ENCODE results near the gene C3orf20.

Gene C3orf20

DNA sequence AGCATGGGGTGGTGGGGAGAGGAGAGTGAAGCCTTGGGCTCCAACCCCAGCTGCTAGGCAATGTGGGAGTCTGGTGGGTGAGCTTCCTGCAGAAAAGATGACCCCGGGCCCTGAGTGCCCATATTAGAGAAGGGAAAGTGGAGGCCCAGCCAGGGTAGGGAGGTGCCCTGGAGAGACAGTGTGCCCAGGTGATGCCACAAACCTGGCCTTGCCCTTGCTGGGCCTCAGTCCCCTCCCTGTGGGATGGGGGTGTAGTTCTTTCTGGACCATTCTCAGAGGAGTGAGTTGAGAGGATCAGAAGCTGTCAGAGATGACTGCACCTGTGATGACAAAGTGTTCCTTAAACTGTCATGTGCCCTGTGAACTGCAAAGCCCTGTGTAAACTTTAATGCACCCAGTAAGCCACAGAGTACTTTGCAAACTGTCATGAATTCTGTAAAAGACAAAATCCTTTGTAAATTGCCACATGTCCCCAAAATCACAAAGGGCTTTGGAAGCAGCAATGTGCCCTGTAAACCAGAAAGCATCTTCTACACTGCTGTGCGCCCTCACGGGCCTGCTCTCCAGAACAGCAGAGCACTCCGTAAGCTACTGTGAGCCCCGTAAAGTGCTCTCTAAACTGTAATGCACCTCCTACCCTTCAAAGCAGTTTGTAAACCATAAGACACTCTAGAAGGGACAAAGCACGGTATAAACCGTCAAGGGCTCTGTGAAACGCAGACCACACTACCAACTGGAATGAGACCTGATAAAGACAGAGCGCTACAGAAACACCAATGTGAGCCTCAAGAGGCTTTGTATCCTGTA is 92.5 kb downstream of the C3orf20 start:
- H3K4me1 Mint-ChIP-seq, result no peaks in the 10 kb centered on the region
- peaks cover 3% of the 10 kb centered on the region for H3K36me3 Mint-ChIP-seq (ENCODE audit: insufficient read depth)
- DNase-seq (ENCODE audit: low spot score in 2 of 2) (peak in 1 of 2 donors; percentile 5), ATAC-seq (replicated peaks; ENCODE audit: extremely low read depth, poor library complexity, severe bottlenecking) (no peak)
- no peak overlapping the region for H3K4me3 Mint-ChIP-seq
- no peaks in the 10 kb centered on the region for H3K9me3 Mint-ChIP-seq
- H3K27ac Mint-ChIP-seq (ENCODE audit: low read depth), result no peak overlapping the region
- H3K27me3 Mint-ChIP-seq, result peaks cover 55% of the 10 kb centered on the region

DNA sequence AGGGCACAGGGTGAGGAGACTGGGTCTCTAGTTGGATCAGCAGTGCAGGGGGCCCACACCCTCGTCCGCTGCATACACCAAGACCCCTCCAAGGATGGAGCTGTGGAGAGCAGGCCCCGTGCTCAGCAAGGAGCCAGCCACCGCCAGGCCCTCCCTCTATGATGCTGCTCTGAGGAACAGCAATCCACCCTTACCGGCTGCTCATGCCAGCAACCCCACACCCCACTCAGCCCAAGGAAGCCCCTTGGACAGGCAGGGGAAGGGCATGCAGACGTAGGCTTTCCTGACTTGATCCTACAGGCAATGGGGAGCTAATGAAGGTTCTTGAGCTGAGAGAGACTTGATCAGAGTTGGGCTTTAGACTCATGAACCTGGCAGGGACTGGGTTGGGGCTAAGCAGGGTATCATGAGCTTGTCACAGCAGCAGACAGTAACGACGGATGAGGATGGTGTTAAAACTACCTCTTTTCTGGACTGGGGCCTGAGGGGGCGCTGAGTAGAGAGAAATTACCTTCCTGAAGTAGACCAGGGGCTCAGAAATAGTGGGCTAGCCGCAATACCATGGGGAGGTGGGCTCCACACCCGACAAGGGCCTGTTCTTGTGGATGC is 93.3 kb downstream of the C3orf20 start:
- Mint-ChIP-seq H3K4me1 (no peaks in the 10 kb centered on the region), H3K4me3 (no peak overlapping the region), H3K27ac (ENCODE audit: low read depth) (no peak overlapping the region), H3K36me3 (ENCODE audit: insufficient read depth) (no peaks in the 10 kb centered on the region), H3K9me3 (no peaks in the 10 kb centered on the region), H3K27me3 (peaks cover 49% of the 10 kb centered on the region)
- ATAC-seq (replicated peaks; ENCODE audit: extremely low read depth, poor library complexity, severe bottlenecking) (no peak), DNase-seq (ENCODE audit: low spot score in 2 of 2) (no peak)

DNA sequence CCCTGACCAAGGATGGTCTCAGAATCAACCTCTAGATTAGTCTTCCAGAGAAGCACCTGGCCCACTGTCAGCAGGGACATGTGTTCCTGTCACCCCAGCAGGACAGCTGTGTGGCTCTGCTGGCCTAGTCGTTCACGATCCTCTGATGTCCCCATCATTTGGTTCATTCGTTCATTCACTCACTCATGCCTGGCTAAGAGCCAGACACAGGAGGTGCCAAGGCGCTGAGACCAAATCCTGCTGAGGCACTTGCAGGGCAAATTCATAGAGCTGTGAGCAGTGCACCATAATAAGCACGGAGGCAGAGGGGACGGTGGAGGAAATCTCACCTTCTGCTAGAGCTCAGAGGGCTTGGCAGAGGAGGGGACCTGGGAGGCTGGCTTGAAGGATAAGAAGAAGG is 93.9 kb downstream of the C3orf20 start:
- Mint-ChIP-seq H3K4me3 (no peak overlapping the region), H3K27ac (ENCODE audit: low read depth) (no peak overlapping the region), H3K27me3 (peaks cover 44% of the 10 kb centered on the region), H3K36me3 (ENCODE audit: insufficient read depth) (no peaks in the 10 kb centered on the region), H3K9me3 (no peaks in the 10 kb centered on the region), H3K4me1 (no peaks in the 10 kb centered on the region)
- DNase-seq (ENCODE audit: low spot score in 2 of 2) (peak in 1 of 2 donors; percentile 11), ATAC-seq (replicated peaks; ENCODE audit: extremely low read depth, poor library complexity, severe bottlenecking) (no peak)

DNA sequence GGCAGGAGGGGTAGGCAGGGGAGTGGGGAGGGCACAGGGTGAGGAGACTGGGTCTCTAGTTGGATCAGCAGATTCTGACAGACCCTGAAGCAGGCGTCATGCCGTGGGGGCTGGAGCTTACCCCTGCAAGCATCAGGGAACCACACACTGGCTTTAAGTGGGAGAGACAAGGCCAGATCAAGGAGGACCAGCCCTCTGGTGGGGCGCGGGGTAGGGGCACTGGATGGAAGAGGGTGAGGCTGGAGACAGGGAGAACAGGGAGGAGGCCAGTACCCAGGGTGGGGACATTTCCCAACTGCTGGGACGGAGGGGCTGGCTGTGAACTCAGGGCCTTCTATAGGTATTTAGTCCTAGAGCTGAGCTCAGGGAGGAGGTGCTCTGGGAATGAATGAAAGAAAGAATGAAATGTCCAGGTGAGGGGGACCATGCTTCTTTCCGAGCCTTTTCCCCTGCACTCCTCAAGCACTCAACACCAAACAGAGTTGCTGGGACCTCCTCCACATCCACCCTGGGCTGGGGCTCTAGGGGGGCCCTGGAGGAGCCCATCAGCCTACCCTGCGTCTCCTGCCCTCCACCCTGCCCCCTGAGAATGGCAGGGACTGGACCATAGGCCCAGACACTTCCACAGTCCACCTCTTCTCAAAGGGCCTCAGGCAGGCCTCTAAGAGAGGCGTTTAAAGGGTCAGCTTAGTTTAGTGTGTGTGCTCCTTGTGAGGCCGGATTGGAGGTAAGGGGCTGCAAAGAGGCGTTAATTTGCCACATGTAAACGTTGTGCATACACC is 94.8 kb downstream of the C3orf20 start:
- no peaks in the 10 kb centered on the region for H3K36me3 Mint-ChIP-seq (ENCODE audit: insufficient read depth)
- no peak for ATAC-seq (replicated peaks; ENCODE audit: extremely low read depth, poor library complexity, severe bottlenecking)
- DNase-seq (ENCODE audit: low spot score in 2 of 2), result peak in 1 of 2 donors; percentile 11
- H3K27me3 Mint-ChIP-seq, result peaks cover 44% of the 10 kb centered on the region
- H3K4me1 Mint-ChIP-seq, result no peaks in the 10 kb centered on the region
- H3K9me3 Mint-ChIP-seq, result no peaks in the 10 kb centered on the region
- H3K27ac Mint-ChIP-seq (ENCODE audit: low read depth), result no peak overlapping the region
- H3K4me3 Mint-ChIP-seq, result no peak overlapping the region

DNA sequence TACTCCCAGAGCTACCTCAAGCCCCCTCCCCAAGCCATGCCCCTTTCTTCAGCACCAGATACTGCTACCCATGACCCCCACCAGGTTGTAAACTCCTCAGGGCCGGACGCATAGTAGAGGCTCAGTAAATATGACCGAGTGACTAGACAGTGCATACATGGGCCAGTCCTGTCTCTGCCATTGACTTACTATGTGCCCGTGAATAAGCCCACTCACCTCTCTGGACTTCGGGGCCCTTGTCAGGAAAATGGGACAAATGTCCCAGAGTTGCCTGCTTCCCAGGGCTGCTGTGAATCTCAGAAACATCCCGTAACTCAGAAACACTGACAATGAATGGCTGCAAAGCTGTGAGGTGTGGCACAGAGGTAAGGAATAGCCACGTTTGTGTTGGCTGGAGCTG is 95.7 kb downstream of the C3orf20 start:
- no peak for ATAC-seq (replicated peaks; ENCODE audit: extremely low read depth, poor library complexity, severe bottlenecking)
- peak in 1 of 2 donors; percentile 6 for DNase-seq (ENCODE audit: low spot score in 2 of 2)
- no peak overlapping the region for H3K4me3 Mint-ChIP-seq
- no peaks in the 10 kb centered on the region for H3K9me3 Mint-ChIP-seq
- H3K36me3 Mint-ChIP-seq (ENCODE audit: insufficient read depth), result no peaks in the 10 kb centered on the region
- no peak overlapping the region for H3K27ac Mint-ChIP-seq (ENCODE audit: low read depth)
- peaks cover 45% of the 10 kb centered on the region for H3K27me3 Mint-ChIP-seq
- no peaks in the 10 kb centered on the region for H3K4me1 Mint-ChIP-seq

DNA sequence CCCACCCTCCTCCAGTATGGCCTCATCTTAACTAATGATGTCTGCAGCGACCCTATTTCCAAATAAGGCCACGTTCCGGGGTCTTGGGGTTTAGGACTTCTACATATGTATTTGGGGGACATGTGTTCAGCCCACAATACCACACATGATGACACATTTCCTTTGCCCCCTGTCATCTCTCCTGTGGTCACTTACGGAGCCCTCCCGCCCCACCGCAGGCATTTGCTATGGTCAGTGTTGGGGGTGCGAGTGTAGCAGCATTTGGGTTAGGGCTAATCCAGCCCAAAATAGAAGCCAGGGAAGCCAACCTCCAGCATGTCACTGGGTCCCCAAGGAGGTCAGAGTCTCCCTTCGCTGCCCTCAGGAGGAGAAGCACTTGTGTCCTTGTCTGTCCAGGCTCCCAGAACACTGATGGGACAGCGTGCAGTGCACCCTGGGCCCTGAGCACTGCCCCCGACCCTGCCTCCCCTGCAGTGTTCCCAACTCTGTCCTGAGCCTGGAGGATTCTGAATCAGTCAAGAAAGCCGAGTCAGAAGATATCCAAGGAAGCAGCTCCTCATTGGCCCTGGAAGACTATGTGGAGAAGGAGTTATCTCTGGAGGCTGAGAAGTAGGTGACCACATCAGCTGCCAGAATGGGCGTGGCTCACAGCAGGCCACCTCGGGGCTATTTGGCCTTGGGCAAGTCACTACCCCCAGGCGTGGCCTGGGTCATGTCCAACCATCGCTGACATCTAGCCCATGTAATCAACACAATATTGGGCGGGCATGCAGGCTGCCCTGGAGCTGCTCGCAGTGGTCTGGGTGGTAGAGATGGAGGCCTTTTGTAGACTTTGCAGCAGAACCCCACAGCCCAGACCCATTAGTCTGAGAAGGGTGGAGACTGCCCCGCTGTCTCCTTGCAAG is 96.9 kb downstream of the C3orf20 start:
- H3K9me3 Mint-ChIP-seq, result no peaks in the 10 kb centered on the region
- H3K27me3 Mint-ChIP-seq, result peaks cover 57% of the 10 kb centered on the region
- DNase-seq (ENCODE audit: low spot score in 2 of 2) (peak in 1 of 2 donors; percentile 3), ATAC-seq (replicated peaks; ENCODE audit: extremely low read depth, poor library complexity, severe bottlenecking) (no peak)
- no peak overlapping the region for H3K27ac Mint-ChIP-seq (ENCODE audit: low read depth)
- H3K36me3 Mint-ChIP-seq (ENCODE audit: insufficient read depth), result no peaks in the 10 kb centered on the region
- no peak overlapping the region for H3K4me3 Mint-ChIP-seq
- H3K4me1 Mint-ChIP-seq, result no peaks in the 10 kb centered on the region

DNA sequence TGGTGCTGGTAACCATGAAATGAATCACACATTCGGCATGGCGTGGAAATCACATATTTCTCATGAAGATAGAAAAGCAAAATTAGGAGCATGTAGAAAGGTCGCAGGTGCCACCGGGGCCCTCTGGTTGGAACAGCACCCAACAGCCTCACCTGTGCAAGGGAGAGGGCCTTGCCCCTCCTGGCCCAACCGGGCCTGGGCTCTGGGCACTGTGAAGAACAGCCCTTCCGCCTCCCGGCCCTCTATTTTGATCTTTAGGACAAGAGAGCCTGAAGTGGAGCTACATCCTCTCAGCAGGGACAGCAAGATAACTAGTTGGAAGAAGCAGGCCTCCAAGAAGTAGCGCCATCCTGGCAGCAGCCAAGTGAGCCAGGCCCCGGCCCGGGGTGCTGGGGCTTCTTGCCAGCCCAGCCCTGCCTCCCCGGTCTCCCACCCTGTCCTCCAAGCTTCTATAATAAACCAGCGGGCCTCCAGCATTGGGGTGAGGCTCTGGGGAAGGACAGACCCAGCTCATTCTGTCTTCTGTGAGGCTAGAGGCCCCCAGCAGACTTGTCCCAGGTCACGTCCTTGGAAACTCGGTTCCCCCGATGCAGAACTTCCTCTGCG is 97.7 kb downstream of the C3orf20 start:
- Mint-ChIP-seq H3K36me3 (ENCODE audit: insufficient read depth) (no peaks in the 10 kb centered on the region), H3K4me1 (no peaks in the 10 kb centered on the region), H3K27me3 (peaks cover 58% of the 10 kb centered on the region), H3K27ac (ENCODE audit: low read depth) (no peak overlapping the region), H3K4me3 (no peak overlapping the region), H3K9me3 (no peaks in the 10 kb centered on the region)
- ATAC-seq (replicated peaks; ENCODE audit: extremely low read depth, poor library complexity, severe bottlenecking) (no peak), DNase-seq (ENCODE audit: low spot score in 2 of 2) (peak; percentile 4 to 10)

DNA sequence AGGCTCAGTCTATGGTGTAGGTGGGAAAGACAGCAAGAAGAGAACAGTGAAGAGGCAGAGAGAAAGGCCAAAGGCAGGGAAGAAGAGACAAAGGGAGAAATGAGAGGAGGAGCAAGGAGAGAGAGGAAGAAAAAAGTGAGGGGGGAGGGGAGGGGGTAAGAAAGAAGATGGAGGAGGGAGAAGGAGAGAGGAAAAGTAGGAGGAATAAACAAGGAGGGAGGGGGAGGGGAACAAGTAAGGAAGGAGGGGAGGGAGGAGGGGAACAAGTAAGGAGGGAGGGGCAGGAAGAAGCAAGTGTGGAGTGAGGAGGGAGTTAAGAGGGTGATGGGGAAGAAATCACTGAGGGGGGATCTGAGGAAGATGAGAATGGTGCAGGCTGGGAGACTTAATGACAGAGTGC is 98.3 kb downstream of the C3orf20 start:
- no peaks in the 10 kb centered on the region for H3K9me3 Mint-ChIP-seq
- ATAC-seq (replicated peaks; ENCODE audit: extremely low read depth, poor library complexity, severe bottlenecking), result no peak
- H3K36me3 Mint-ChIP-seq (ENCODE audit: insufficient read depth), result no peaks in the 10 kb centered on the region
- no peaks in the 10 kb centered on the region for H3K4me1 Mint-ChIP-seq
- peaks cover 58% of the 10 kb centered on the region for H3K27me3 Mint-ChIP-seq
- H3K27ac Mint-ChIP-seq (ENCODE audit: low read depth), result no peak overlapping the region
- no peak overlapping the region for H3K4me3 Mint-ChIP-seq
- DNase-seq (ENCODE audit: low spot score in 2 of 2), result no peak

DNA sequence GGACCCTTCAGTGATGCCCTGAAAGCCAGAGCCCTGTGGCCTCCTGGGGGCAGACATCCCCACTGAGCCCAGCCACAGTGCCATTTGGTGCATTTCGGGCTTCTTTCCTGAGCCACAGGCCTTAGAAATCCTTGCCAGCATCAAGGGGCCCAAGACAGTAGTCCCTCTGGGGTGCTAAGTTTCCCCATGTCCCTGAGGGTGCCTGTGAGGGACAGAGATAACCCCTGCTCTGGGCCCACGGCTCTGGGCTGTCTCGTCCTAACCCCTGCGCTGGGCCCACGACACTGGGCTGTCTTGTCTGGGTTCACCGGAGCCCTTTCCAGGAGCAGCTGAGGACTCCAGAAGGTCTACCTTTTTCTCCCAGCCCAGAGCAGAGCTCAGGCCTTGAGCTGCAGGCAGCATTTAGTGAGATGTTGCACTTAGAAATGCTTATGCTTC is 98.8 kb downstream of the C3orf20 start:
- Mint-ChIP-seq H3K27ac (ENCODE audit: low read depth) (no peak overlapping the region), H3K27me3 (peaks cover 58% of the 10 kb centered on the region), H3K4me3 (no peak overlapping the region), H3K36me3 (ENCODE audit: insufficient read depth) (no peaks in the 10 kb centered on the region), H3K4me1 (no peaks in the 10 kb centered on the region), H3K9me3 (peaks cover 3% of the 10 kb centered on the region)
- no peak for DNase-seq (ENCODE audit: low spot score in 2 of 2)
- no peak for ATAC-seq (replicated peaks; ENCODE audit: extremely low read depth, poor library complexity, severe bottlenecking)

DNA sequence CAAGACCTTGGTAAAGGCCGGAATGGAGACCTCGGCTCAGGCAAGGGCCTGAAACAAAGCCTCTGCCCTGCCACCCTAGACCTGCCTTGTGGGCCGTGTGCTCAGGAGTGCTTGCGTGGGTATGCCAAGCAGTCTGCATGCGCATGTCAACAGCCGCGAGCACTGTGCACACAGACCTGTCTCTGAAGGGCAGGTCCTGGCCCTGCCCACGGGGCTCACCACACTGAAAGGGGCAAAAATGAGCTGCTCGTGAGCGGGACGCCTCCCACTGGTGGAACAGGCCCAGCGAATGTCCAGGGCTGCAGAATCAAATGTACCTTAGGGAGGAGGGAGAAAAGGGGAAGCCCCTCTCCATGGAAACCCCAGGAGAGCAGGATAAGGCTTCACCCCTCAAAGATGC is 99.5 kb downstream of the C3orf20 start:
- no peak for ATAC-seq (replicated peaks; ENCODE audit: extremely low read depth, poor library complexity, severe bottlenecking)
- Mint-ChIP-seq H3K4me1 (no peaks in the 10 kb centered on the region), H3K27me3 (peaks cover 58% of the 10 kb centered on the region), H3K9me3 (peaks cover 7% of the 10 kb centered on the region), H3K4me3 (no peak overlapping the region), H3K36me3 (ENCODE audit: insufficient read depth) (no peaks in the 10 kb centered on the region), H3K27ac (ENCODE audit: low read depth) (no peak overlapping the region)
- DNase-seq (ENCODE audit: low spot score in 2 of 2), result no peak

DNA sequence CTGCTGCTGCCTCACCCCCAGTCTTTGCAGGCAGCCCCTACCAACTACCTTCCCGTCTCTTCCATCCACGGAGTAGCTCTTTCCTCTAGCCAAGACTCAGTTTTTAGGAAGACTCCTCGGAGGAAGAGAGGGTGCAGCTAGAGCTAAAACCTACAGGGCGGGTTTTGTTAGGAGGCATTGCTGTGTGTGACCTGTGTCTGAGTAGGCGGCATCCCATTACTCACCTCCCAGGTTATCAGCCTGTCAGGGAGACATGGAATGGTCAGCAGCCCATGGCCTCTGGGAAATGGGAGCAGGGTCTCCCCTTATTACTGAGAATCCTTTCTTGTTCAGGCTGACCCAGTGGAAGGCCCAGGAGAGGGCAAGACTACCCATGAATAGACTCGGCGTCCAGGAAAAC is 100.1 kb downstream of the C3orf20 start:
- peaks cover 7% of the 10 kb centered on the region for H3K9me3 Mint-ChIP-seq
- no peaks in the 10 kb centered on the region for H3K36me3 Mint-ChIP-seq (ENCODE audit: insufficient read depth)
- no peak overlapping the region for H3K4me3 Mint-ChIP-seq
- ATAC-seq (replicated peaks; ENCODE audit: extremely low read depth, poor library complexity, severe bottlenecking), result no peak
- DNase-seq (ENCODE audit: low spot score in 2 of 2), result no peak
- no peaks in the 10 kb centered on the region for H3K4me1 Mint-ChIP-seq
- peaks cover 59% of the 10 kb centered on the region for H3K27me3 Mint-ChIP-seq
- no peak overlapping the region for H3K27ac Mint-ChIP-seq (ENCODE audit: low read depth)

DNA sequence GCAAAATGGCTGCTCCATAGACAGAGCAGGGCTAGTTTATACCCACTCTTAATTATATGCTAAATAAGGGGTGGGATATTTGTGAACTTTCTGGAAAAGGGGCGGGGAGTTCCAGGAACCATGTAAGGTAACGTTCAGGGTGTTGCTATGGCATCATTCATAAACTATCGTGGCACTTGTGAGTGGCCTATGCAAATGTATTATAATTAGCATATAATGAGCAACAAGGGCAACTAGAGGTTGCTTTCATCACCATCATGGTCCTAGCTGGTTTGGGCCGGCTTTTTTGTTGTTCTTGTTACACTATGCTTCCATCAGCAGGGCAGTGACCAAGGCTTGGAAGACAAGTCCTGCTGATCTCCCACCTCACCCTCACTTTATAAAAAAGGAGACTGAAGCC is 100.6 kb downstream of the C3orf20 start:
- Mint-ChIP-seq H3K4me3 (no peak overlapping the region), H3K9me3 (peaks cover 7% of the 10 kb centered on the region), H3K36me3 (ENCODE audit: insufficient read depth) (no peaks in the 10 kb centered on the region), H3K27ac (ENCODE audit: low read depth) (no peak overlapping the region), H3K27me3 (peaks cover 56% of the 10 kb centered on the region), H3K4me1 (no peaks in the 10 kb centered on the region)
- DNase-seq (ENCODE audit: low spot score in 2 of 2) (no peak), ATAC-seq (replicated peaks; ENCODE audit: extremely low read depth, poor library complexity, severe bottlenecking) (no peak)
